Stimulated activated CD8-positive, alpha-beta memory T cell treated with anti-CD3 and anti-CD28 coated beads, Interleukin-12 subunit alpha, Interleukin-12 subunit beta, amount 100 ng/mL, for 1 hour (primary cell): ENCODE measurements around the gene SPPL3.
A peak's percentile ranks its signal among the peaks of the same experiment; 100 is the strongest.
"Not testable (repeated sequence)": the region's sequence is repeated elsewhere in the genome, so short reads cannot be mapped to it uniquely, and the experiment has no call there.

Experiments used
- DNase-seq: peaks from one replicate; pipeline ENCODE4 v3.0.0-alpha.2; 2020; ENCODE audit warnings: low read depth

SPPL3 gene

DNA sequence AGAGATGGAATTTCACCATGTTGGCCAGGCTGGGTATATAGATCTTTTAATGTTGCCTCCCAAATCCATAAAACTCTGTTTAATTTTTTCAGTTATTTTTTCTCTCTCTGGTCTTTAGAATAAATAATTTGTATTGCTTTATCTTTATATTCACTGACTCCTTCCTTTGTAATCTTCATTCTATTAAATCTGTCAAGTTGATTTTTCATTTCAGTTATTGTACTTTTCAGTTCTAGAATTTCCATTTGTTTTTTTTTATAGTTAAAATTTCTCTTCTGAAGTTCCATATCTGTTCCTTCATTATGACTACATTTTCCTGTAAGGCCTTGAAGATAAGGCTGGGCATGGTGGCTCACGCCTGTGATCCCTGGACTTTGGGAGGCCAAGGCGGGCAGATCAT is 13.6 kb upstream of the SPPL3 start:
- no peak for DNase-seq

DNA sequence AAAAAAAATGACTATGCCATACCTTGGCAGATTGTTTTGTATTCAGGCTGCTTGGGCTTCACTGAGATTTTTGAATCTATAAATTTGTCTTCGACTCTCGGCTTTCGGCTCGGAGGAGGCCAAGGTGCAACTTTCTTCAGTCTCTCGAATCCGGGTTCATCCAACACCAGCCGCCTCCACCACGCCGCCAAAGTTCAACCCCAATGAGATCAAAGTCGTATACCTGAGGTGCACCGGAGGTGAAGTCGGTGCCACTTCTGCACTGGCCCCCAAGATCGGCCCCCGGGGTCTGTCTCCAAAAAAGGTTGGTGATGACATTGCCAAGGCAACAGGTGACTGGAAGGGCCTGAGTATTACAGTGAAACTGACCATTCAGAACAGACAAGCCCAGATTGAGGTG is 12.4 kb upstream of the SPPL3 start:
- no peak for DNase-seq

DNA sequence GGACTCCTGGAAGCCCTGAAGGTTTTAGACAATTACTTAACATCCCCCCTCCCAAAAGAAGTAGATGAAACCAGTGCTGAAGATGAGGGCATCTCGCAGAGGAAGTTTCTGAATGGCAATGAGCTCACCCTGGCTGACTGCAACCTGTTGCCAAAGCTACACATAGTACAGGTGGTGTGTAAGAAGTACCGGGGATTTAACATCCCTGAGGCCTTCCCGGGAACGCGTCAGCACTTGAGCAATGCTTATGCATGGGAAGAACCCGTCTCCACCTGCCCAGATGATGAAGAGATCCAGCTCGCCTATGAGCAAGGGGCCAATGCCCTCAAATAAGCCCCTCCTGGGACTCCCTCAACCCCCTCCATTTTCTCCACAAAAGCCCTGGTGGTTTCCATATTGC is 10.6 kb upstream of the SPPL3 start:
- no peak for DNase-seq

DNA sequence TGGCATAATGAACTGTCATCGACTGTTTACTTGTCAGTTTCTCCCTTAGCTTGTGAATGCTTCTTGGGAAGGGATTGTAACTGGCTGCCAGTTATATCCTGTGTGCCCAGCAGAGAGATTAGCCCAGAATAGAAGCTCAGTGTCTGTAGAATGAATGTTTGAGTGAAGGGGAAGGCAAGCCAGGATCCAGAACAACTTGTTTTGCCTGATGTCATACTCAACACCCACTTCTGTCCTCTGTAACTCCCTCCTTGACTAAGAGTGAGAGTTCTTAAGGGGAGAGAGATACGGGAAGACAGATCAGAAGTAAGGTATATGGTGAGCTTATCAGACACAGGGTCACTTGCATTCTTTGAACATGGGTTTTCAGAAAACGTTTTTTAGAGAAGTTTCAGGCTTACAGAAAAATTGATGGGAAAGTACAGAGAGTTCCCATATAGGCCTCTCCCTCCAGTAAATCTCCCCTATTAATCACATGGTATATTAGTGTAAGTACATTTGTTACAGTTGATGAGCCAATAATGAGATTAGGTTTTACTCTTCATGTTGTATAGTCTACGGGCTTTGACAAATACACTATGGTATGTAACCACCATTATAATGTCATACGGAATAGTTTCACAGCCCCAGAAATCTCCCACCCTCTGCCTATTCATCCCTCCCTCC is 5.6 kb upstream of the SPPL3 start:
- DNase-seq, result no peak

DNA sequence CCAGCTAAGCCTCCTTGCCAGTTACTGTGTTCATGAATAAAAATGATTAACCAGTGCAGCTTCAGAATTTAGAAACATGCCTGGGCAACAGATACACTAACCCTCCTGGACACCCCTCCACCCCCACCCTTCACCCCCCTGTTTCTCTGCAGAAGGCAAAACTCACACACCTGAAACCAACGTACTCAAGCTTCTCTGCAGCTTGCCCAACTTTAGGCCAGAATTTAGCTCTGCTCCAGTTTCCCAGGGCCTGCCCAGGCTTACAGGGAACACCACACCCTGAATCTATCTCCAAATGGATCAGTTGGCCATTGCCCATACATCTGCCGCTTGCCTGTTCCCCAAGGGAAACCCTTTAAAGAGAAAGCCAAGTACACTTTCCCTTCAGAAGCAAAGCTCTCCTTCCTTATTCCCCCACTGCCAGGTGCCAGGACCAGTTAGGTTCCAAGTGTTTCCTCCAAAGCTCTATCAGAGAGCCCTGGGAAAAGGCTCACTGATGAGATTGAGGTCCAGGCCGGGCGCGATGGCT is 1.8 kb upstream of the SPPL3 start:
- DNase-seq, result no peak

DNA sequence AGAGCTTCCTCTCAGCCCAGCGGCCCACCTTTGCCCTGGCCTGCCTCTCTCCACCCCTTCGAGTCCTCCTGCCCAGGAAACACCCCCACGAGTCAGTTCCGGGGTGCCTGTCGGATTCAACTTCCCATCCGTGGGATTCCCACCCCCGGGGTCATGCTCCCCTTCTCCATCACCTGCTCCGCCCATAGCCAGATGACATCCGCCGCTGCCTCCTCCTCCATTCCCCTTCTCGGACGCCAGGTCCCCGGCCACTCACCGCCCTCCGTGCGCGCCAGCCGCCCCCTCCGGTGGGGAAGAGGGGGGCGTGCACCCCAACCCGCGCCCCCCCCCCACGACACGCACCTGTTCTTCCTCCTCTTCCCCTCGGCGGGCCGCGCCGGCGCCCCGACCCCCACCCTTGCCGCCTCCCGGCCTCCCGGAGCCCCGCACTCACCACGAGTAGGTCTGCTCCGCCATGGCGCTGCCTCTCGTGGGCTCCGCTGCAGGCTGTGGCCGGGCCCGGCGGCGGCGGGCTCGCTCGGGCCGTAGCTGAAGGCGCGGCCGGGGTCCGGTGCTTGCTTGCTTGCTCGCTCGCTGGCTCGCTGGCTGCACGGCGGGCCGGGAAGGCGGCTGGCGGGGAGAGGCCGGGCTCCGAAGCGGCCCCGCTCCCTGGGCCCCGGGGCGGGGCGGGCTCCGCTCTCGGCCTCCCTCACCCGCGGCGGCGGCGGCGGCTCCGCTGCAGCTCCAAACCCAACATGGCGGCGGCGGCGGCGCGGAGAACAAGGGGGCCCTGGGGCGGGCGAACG is 554 bp downstream of the SPPL3 start:
- peak; percentile 34 for DNase-seq

DNA sequence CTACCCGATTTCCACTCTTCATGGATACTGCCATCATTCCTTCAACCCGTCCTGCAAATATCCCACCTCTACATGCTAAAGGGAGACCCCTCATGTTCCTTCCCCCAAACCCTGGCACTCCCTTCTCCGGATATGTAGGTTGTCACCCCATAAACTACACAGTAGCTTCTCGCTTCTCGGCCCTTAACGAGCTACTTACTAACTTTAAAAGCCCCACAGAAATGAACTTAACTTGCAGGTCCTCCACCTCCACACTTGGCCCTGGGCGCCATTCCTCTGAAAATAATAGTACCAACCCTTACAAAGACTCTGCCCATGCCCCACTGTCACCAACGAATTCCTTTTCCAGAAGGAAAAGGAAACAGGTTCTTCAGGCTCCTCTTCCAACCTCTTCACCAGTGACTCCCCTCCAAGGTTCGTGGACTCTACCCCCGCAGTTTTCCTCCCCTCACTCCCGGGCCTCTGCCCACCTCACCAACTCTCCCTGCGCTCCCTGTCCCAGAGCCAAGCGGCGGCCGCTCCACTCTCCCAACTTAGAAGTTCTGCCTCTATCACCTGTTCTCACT is 1.2 kb downstream of the SPPL3 start:
- DNase-seq, result no peak

DNA sequence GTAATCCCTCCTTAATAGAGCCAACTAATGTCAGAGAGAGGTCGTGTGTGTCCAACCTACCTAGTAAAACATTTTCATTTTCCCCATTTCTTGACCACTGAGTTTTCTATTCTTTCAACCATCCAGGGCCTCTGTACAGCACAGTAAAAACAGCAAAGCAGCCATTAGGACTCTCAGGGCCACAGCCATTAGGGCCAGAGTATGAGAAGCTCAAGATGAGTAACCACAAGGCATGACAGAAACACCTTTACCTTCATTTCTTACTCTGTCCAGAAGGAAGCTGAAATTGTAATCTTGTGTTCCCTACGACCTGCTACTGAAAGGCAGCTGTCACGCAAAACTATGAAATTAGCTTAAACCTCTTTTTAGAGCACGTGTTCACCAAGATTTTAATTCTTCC is 2.3 kb downstream of the SPPL3 start:
- no peak for DNase-seq

DNA sequence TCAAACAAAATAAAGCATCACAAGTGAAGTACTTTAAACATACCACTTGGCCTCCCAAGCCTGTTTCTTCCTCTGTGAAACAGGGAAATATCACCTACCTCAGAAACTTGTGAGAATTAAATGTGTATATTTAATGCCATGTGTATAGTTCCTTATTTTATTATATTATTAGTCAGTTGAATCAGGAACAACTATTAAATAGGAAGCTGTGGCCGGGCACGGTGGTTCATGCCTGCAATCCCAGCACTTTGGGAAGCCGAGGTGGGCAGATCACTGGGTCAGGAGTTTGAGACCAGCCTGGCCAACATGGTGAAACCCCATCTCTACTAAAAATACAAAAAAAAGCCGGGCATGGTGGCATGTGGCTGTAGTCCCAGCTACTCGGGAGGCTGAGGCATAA is 3.1 kb downstream of the SPPL3 start:
- not testable (repeated sequence) for DNase-seq

DNA sequence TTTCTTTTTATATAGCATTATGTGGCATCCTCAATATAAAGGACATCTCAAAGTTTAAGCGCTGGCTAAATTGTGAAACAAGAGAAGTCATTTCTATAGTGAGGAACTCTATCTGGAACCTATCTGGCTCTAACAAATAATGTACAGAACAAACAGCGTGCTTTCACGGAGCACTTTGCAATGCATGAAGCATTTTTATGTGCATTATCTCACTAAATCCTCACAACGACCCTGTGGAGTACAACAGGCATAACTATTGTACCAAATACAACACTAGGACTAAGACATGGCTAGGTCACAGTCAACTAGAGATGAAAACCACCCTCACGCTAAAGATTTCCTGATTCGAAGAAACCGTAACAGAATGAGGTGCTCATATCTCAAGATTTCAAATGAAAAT is 8.6 kb downstream of the SPPL3 start:
- DNase-seq, result no peak

DNA sequence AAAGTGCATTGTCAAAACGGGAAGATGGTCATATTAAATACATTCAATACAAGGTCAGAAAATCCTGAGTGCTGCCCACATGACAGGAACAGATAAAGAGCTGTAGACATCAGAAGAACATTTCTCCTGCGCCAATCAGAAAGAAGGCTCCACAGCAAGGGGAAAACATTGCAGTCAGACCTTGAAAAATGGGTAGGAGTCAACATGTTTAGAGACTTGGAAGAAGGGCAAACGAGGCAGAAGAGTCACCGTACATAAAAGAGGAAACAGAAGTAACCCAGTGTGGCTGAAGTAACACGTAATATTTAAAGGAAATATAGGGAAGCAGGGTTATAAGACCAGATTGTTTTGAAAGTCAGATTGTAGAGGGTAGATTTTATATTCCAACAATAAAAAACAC is 11.9 kb downstream of the SPPL3 start:
- no peak for DNase-seq

DNA sequence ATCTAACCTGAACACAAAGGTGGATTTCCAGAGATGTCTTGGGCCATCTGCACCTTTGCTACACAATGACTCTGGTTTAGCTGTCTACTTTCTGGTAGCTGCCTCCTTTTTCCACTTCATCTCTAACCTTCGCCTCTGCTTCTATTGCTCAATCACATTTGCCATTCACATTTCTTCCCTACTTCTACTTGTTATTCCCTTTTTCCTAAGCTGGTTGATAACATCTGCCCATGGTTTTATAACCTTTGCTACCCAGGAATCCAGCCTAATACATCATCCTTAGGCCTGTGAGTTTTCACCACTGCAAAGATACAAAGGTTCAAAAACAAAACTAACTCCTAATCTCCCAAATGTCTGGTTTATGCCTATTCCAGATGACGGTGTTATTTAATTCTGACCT is 13.2 kb downstream of the SPPL3 start:
- DNase-seq, result no peak

DNA sequence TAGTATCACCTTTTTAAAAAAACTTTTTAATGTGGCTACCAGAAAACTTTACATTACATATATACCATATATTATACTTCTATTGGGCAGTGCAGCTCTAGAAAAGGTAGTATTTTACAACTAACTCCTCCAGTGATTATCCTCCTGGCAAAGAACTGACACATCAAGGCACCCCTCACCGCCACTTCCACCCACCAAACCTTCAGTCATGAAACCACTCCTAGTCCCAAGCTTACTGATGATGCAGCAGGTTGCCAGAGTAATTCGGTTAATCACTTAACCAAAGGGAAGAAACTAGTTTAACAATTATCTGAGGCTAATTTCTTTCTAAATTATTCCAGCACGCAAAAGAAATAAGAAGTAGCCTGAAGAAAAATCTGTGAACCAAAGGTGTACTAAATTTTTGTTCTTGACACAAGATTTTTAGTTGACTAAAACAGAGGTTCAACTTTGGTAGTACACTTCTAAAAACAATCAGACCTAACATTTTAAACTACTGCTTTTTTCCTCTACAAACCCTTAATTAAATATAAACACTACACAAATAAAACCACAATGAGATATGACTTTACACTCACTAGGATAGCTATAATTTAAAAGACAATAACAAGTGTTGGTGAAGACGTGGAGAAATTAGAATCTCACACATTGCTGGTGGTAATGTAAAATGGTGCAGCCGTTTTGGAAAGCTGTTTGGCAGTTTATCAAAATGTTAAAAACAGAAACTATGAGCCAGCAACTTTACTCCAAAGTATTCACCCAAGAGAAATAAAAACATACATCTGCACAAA is 16.7 kb downstream of the SPPL3 start:
- DNase-seq, result no peak

DNA sequence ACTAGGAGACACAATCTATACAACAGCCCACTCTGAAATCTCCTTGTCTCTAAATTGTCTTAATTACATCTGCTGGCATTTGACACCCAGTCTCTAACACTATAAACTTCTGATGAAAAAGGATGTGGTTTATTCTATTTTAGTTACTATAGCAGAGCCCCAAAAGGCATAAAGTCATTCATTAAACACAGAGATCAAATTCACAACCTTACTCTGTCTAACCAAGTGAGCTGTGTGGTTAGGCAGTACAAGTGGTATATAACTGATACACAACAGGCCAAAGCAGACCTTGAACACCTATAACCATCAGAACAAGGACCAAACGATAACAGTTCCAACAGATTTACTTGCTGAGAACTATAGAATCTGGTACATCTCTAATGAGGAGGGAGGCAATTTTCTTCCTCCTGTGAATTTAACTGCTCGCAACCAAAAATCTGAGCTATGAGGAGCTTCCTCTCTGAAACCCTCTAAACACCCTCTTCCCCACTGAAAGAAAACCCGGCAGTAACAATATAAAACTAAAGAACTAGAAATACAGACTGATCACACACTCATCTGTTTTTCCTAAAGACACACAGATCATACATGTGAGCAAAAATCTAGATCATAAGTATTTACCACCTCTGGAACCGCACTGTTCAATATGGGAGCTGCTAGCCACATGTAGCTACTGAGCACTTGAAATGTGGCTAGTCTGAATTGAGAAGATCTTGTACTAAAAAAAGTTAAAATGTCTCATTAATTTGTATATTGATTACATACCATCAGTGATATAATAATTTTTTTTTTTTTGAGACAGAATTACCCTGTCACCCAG is 17.7 kb downstream of the SPPL3 start:
- DNase-seq, result no peak

DNA sequence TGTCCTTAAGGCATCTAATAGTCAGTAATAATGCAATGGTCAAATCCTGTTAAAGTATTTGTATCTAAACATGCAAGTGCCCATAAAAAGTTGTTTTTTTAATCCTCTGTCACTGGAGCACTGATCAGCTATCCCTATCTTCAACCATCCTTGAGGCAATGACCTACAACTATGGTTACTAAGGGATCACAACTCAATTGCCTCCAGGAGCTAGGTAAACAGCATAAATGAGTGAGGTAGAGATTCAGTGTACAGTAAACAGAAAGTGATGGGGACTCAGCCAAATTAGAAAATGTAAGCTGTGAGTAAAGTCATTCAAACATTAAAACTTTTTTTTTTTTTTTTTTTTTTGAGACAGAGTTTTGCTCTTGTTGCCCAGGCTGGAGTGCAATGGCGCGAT is 18.6 kb downstream of the SPPL3 start:
- no peak for DNase-seq

DNA sequence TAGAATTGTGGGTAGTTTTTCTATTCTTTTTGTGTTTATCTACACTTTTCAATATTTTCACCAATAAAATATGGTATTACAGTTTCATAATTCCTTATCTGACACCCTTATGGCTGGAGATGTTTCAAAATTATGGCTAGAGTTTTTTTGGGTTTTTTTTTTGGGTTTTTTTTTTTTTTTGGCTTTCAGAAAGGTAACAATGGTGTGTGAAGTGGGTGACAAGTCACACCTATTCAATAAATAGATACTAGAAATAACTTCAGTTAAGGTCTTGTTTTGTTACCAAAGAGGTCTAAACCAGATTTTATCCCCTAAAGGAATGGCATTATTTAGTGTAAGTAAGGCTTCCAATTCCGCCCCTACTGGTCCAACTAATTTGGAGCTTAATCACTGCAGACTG is 19.5 kb downstream of the SPPL3 start:
- DNase-seq, result no peak

DNA sequence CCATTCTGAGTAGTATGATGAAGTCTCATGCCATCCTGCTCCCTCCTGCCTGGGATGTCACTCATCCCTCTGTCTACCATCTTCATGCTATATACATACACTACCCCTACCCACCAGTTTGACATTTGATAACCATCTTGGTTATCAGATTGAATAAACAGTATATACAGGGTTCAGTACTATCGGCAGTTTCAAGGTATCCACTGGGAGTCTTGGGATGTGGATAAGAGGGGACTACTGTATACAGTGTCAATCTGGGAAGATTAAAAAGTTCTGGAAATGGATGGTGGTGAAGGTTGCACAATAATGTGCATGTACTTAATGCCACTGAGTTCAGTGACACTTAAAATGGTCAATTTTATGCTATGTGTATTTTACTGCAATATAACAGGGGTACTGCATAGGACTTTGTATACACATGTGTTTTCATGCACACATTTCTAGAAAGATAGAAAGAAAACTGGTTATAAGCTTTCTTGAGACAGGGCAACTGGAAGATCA is 22.1 kb downstream of the SPPL3 start:
- DNase-seq, result no peak

DNA sequence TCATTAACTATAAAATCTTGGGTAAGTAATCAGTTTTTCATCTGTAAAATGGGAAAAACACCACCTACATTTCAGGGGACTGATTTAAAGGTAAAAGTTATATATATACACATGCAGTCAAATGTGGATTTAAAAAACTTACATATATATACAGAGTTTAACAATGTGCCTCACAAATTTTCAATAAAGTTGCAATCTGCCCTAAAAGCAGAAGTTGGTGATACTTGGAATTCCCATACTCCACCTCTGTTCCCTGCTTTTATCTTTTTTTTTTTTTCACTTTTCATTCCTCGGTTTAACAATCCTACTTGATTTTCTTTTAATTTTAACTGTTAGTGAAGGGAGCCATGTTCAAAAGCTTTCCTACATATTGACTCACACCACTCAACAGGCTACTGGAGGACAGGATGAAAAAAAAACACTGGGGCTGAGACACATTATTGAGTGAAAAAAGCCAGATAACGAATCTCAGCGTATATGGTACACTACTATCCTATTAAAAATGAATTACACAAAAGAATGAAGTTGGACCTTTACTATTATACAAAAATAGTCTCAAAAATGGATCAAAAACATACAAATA is 24.3 kb downstream of the SPPL3 start:
- no peak for DNase-seq

DNA sequence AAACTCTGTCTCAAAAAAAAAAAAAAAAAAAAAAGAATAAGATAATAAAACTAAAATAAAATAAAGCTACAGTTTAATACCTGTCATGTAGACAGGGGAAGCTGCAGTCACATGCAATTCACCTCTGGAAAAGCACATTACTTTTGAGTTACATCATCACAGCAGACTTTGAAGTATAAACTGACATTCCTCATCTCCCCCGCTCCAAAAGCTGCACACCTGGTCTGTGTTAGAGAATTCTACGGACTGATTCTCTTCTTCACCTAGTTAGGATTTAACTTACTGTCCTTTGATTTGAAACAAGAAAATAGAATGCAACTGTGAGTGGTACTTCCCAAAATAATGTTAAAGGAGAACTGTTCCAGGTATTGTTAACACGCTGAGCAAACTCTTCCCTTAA is 25.1 kb downstream of the SPPL3 start:
- DNase-seq, result no peak

DNA sequence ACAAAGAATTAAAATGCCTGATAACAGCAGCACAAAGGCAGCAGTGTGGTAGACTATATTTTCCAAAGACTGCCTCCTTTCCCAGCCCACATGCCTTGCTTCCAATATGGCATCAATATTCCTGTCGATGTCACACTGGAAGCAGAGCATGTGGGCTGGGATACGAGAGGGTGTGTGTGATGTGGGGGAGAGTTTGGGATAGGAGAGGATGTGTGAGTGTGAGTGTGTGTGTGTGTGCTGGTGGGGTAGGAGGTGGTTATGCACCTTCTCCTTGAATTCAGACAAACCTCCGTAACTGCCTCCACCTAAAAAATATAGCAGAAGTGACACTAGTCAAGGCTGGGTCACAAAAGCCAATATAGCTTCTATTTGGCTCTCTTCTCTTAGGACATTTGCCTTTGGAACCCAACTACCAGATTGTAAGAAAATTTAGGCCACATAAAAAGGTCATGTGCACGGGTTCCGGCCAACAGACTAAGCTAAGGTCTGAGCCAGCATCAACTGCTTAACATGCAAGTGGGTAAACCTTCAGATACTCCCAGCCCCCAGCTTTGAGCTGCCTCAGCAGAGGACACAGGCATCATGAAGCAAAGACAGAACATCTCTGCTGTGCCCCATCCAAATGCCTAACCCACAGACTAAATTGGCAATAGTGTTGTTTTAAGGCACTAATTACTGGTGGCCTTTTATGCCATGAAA is 29.5 kb downstream of the SPPL3 start:
- DNase-seq, result no peak
